HepG2 (cell line): Measurements from ENCODE around the gene ZNF467. TPM values are rescaled to one million over a fixed set of nuclear protein-coding genes. Genes with fewer than 3 reads are reported as not detected.
A peak's percentile ranks its signal among the peaks of the same experiment; 100 is the strongest.

Experiments
- ATAC-seq: fragments of 200-7000 bp; cut with Tn5 transposase; 3 replicates; pipeline ENCODE4 v1.9.1; 2020; ENCODE audit warnings: mild to moderate bottlenecking, moderate library complexity
- BruUV-seq: library from RNA; stranded (reverse); fragments of 400-500 nt; replicated peaks from 2 replicates; lab custom pipeline; 2021; lab: Mats Ljungman, UMichigan
- CTCF ChIA-PET: fragments of 300-600 bp; formaldehyde crosslinking; extraction: SDS; loops from one replicate; lab custom pipeline; 2021; ENCODE audit warnings: low total read pairs, inconsistent platforms, low intra/inter-chr PET ratio; lab: Yijun Ruan, JAX
- POLR2A ChIA-PET: fragments of 350-600 bp; sonication (Branson Sonifier 250); formaldehyde crosslinking; loops from one replicate; lab custom pipeline; 2020; ENCODE audit warnings: antibody characterized with exemption, inconsistent platforms; lab: Yijun Ruan, JAX
- DNase-seq: peaks from one replicate; pipeline ENCODE4 v3.0.0-alpha.2; 2015; ENCODE audit warnings: low spot score
- FAIRE-seq: peaks from 3 replicates; lab custom pipeline; 2011; peaks lifted over from hg19 to GRCh38; lab: Jason Lieb, UNC
- H2AFZ ChIP-seq: one replicate; pipeline ENCODE4 v1.6.1; 2011; ENCODE audit warnings: low read length, inconsistent platforms
- H3K27ac ChIP-seq: fragments of 300-600 bp; 3 replicates; pipeline ENCODE4 v1.8.0; 2011; ENCODE audit warnings: mixed run types, mild to moderate bottlenecking, mixed read lengths, low read length, inconsistent platforms; ENCODE audit not compliant: insufficient read depth; ENCODE audit errors: extremely low read length
- H3K27me3 ChIP-seq, 2 experiments: fragments of 200-600 bp in 1 of 2; 2 replicates in 1 of 2; 3 replicates in 1 of 2; pipeline versions ENCODE4 v1.6.0 to v1.8.0; 2011; ENCODE audit warnings: low read length in 2 of 2, mild to moderate bottlenecking in 2 of 2, moderate library complexity in 2 of 2, inconsistent platforms in 1 of 2; ENCODE audit not compliant: insufficient read depth in 2 of 2, control insufficient read depth in 1 of 2
- H3K36me3 ChIP-seq, 2 experiments: fragments of 200-600 bp in 1 of 2; replicated peaks in 1 of 2; 2 replicates in 1 of 2; 3 replicates in 1 of 2; pipeline versions ENCODE4 v1.5.1 to v1.8.0; 2011; ENCODE audit warnings: low read length in 2 of 2, inconsistent platforms in 1 of 2; ENCODE audit not compliant: insufficient read depth in 2 of 2, control insufficient read depth in 1 of 2
- H3K4me1 ChIP-seq: 2 replicates; pipeline ENCODE4 v1.5.1; 2012; ENCODE audit warnings: low read length, inconsistent platforms; ENCODE audit not compliant: insufficient read depth
- H3K4me2 ChIP-seq: 2 replicates; pipeline ENCODE4 v1.6.0; 2011; ENCODE audit warnings: low read depth, low read length, inconsistent platforms
- H3K4me3 ChIP-seq, 3 experiments: fragments of 200-600 bp in 1 of 3; sonication (generic), shearing (Covaris generic) in 1 of 3; replicated peaks in 1 of 3; 2 replicates each; pipeline ENCODE4 v1.5.1; 2011 to 2016; ENCODE audit warnings: low read length in 3 of 3, inconsistent platforms in 2 of 3, low read depth in 2 of 3, mild to moderate bottlenecking in 2 of 3, control low read depth in 1 of 3, mixed read lengths in 1 of 3; ENCODE audit not compliant: insufficient read depth in 1 of 3
- H3K79me2 ChIP-seq: one replicate; pipeline ENCODE4 v1.6.1; 2011; ENCODE audit warnings: low read length, inconsistent platforms; ENCODE audit not compliant: insufficient read depth
- H3K9ac ChIP-seq: 2 replicates; pipeline ENCODE4 v1.6.0; 2011; ENCODE audit warnings: mild to moderate bottlenecking, low read depth, low read length, inconsistent platforms; ENCODE audit not compliant: insufficient read depth
- H3K9me3 ChIP-seq: 2 replicates; pipeline ENCODE4 v1.5.1; 2012; ENCODE audit warnings: mild to moderate bottlenecking, low read length
- H4K20me1 ChIP-seq: 2 replicates; pipeline ENCODE4 v1.6.0; 2011; ENCODE audit warnings: inconsistent platforms, mild to moderate bottlenecking, low read length, moderate library complexity; ENCODE audit not compliant: insufficient read depth
- CCDC6 ChIP-seq: sonication (generic); formaldehyde crosslinking; IDR thresholded peaks from 2 replicates; pipeline ENCODE4 v1.8.1; 2022; ENCODE audit warnings: mild to moderate bottlenecking, missing genetic modification reagents, moderate library complexity
- HMGXB4 ChIP-seq, 2 experiments: sonication (generic) in 1 of 2; formaldehyde crosslinking in 1 of 2; IDR thresholded peaks; 2 replicates each; pipeline versions ENCODE4 v1.4.0 to v1.6.1; 2018 to 2020; ENCODE audit warnings: missing genetic modification reagents in 2 of 2, borderline replicate concordance in 1 of 2, low read depth in 1 of 2, mild to moderate bottlenecking in 1 of 2, missing biosample characterization in 1 of 2
- HNRNPL ChIP-seq: fragments of 200-400 bp; formaldehyde crosslinking; IDR thresholded peaks from 2 replicates; pipeline ENCODE4 v1.6.1; 2017; ENCODE audit warnings: mild to moderate bottlenecking, low read depth, low read length
- LCORL ChIP-seq, 2 experiments: fragments of 450-650 bp in 1 of 2; sonication (generic) in 1 of 2; formaldehyde crosslinking in 1 of 2; IDR thresholded peaks; 2 replicates each; pipeline versions ENCODE4 v1.5.0 to v1.6.1; 2017 to 2020; ENCODE audit warnings: antibody characterized with exemption in 1 of 2, missing genetic modification reagents in 1 of 2
- NR2F6 ChIP-seq, 2 experiments: IDR thresholded peaks; 2 replicates each; pipeline ENCODE4 v1.6.1; 2016; ENCODE audit warnings: antibody characterized with exemption in 1 of 2, mild to moderate bottlenecking in 1 of 2
- SOX6 ChIP-seq, 2 experiments: fragments of 450-650 bp in 1 of 2; sonication (generic) in 1 of 2; formaldehyde crosslinking in 1 of 2; IDR thresholded peaks; 2 replicates each; pipeline versions ENCODE4 v1.4.0 to v1.6.1; 2017 to 2020; ENCODE audit warnings: antibody characterized with exemption in 1 of 2, mild to moderate bottlenecking in 1 of 2, missing genetic modification reagents in 1 of 2
- SPEN ChIP-seq: sonication (generic); formaldehyde crosslinking; IDR thresholded peaks from 2 replicates; pipeline ENCODE4 v1.5.1; 2020; ENCODE audit warnings: low read depth, mild to moderate bottlenecking, missing genetic modification reagents
- THAP11 ChIP-seq: IDR thresholded peaks from 2 replicates; pipeline ENCODE4 v1.6.1; 2016; ENCODE audit warnings: missing biosample characterization, missing genetic modification reagents
- ZFX ChIP-seq: sonication (generic); formaldehyde crosslinking; IDR thresholded peaks from 2 replicates; pipeline ENCODE4 v1.4.0; 2020; ENCODE audit warnings: mild to moderate bottlenecking, low read depth, missing genetic modification reagents, moderate library complexity
- ZFY ChIP-seq: sonication (generic); formaldehyde crosslinking; IDR thresholded peaks from 2 replicates; pipeline ENCODE4 v1.4.0; 2020; ENCODE audit warnings: missing genetic modification reagents
- ZNF274 ChIP-seq: sonication (generic); formaldehyde crosslinking; IDR thresholded peaks from 2 replicates; pipeline ENCODE4 v1.5.1; 2020; ENCODE audit warnings: mild to moderate bottlenecking, missing genetic modification reagents
- ZNF501 ChIP-seq: sonication (generic); formaldehyde crosslinking; IDR thresholded peaks from 2 replicates; pipeline ENCODE4 v1.5.1; 2020; ENCODE audit warnings: mild to moderate bottlenecking, moderate library complexity, missing genetic modification reagents
- ZNF652 ChIP-seq: IDR thresholded peaks from 2 replicates; pipeline ENCODE4 v1.6.1; 2016; ENCODE audit warnings: low read depth, borderline replicate concordance
- ZNF687 ChIP-seq: sonication (generic); formaldehyde crosslinking; IDR thresholded peaks from 2 replicates; pipeline ENCODE4 v1.5.1; 2020; ENCODE audit warnings: mild to moderate bottlenecking, missing genetic modification reagents, moderate library complexity
- ZNF841 ChIP-seq: sonication (generic); formaldehyde crosslinking; IDR thresholded peaks from 2 replicates; pipeline ENCODE4 v1.8.1; 2023; ENCODE audit warnings: missing genetic modification reagents, borderline replicate concordance
- ZSCAN25 ChIP-seq: sonication (generic); formaldehyde crosslinking; IDR thresholded peaks from 2 replicates; pipeline ENCODE4 v1.8.0; 2022; ENCODE audit warnings: mild to moderate bottlenecking, missing genetic modification reagents
- WGBS: methylation state at CpG from one replicate; pipeline ENCODE4 v1.1.6; 2017; ENCODE audit warnings: low lambda C conversion rate; 5-methylcytosine and 5-hydroxymethylcytosine counted together
- in situ Hi-C: cut with HindIII; loops from 2 replicates; pipeline ENCODE4 v1.10.0; 2017; ENCODE audit warnings: low pct_unique_long_range_greater_than_20kb; ENCODE audit not compliant: extremely low pct_ligation_motif_present
- intact Hi-C: fragments of 100-400 bp; cut with micrococcal nuclease; formaldehyde crosslinking; loops from one replicate; pipeline ENCODE4 v1.10.0; 2022; ENCODE audit not compliant: unreplicated experiment
- polyA plus RNA-seq, 8 experiments: library from polyadenylated mRNA; depleted of rRNA in 3 of 8; stranded (reverse) in 7 of 8; unstranded in 1 of 8; fragments of >200 nt; fragmentation: Illumina TruSeq in 4 of 8; extraction: Trizol in 4 of 8; gene quantifications; 2 replicates each; pipeline versions ENCODE4 v1.2.1 to v1.2.3, GENCODE V29; 2011 to 2016; ENCODE audit warnings: low read depth in 4 of 8, missing spikeins in 1 of 8, mixed read lengths in 1 of 8; ENCODE audit not compliant: insufficient read depth in 1 of 8
- total RNA-seq, 5 experiments: library from RNA; depleted of rRNA; stranded (reverse); fragments of >200 nt; fragmentation: Illumina TruSeq; extraction: Trizol; gene quantifications; 2 replicates each; pipeline ENCODE4 v1.2.3, GENCODE V29; 2016; ENCODE audit warnings: low read depth in 1 of 5

The ZNF467 gene
- total and polyA plus RNA-seq, 2 of the 13 experiments (the other 11 are each of a cell fraction or from before 2014, with no cell fraction given), result 0.03 TPM; not detected in 1

GRCh38 chr7:149821191-149822148 lies 48.1 kb upstream of the ZNF467 start:
- ChIA-PET POLR2A (no interaction called here), CTCF (no interaction called here)
- in situ Hi-C loops (no loop called here), intact Hi-C loops (no loop called here)
- peak overlapping the region; percentile 55 for H3K9ac ChIP-seq
- H3K79me2 ChIP-seq, result no peaks in the 10 kb centered on the region
- H3K9me3 ChIP-seq, result no peaks in the 10 kb centered on the region
- 13% methylated on average over 11 of the region's 30 CpGs for WGBS
- H3K27ac ChIP-seq, result no peak overlapping the region
- no peaks in the 10 kb centered on the region for H3K36me3 ChIP-seq
- H4K20me1 ChIP-seq, result no peaks in the 10 kb centered on the region
- DNase-seq (peak; percentile 11), FAIRE-seq (no peak), ATAC-seq (peak; percentile 66)
- peaks cover 3% of the 10 kb centered on the region in 2 experiments; a peak in 1 of 5 replicates for H3K27me3 ChIP-seq
- H3K4me1 ChIP-seq, result peaks cover 15% of the 10 kb centered on the region
- peak overlapping the region; percentile 76 for H3K4me2 ChIP-seq
- peak overlapping the region; percentile 15 to 69 (median 35); a peak in 5 of 6 replicates for H3K4me3 ChIP-seq
- peak overlapping the region; percentile 40 for H2AFZ ChIP-seq
- BruUV-seq, result no TSS peak
- TF ChIP-seq NR2F6 (IDR thresholded peaks at IDR 0.05) (0 out of 2 replicates have a peak, but pooled peaks have one; percentile 33), NR2F6 (CRISPR knock-in tag; IDR thresholded peaks at IDR 0.05) (peak; percentile 60; the same call in 1 of the 2 replicates), HNRNPL (peak; percentile 75), ZNF274 (CRISPR knock-in tag) (0 out of 2 replicates have a peak, but pooled peaks have one; percentile 49), HMGXB4 (CRISPR knock-in tag; IDR thresholded peaks at IDR 0.05; ENCODE audit: borderline replicate concordance in 1 of 2, low read depth in 1 of 2) (0 out of 4 replicates have a peak, but pooled peaks of 1 of the 2 experiments have one; percentile 26), ZNF841 (CRISPR knock-in tag) (no peak), CCDC6 (CRISPR knock-in tag) (0 out of 2 replicates have a peak, but pooled peaks have one; percentile 13), THAP11 (CRISPR knock-in tag) (0 out of 2 replicates have a peak, but pooled peaks have one; percentile 12), ZSCAN25 (CRISPR knock-in tag) (0 out of 2 replicates have a peak, but pooled peaks have one; percentile 13), ZFX (CRISPR knock-in tag) (peak; percentile 92), SOX6 (IDR thresholded peaks at IDR 0.05) (no peak), SOX6 (CRISPR knock-in tag; IDR thresholded peaks at IDR 0.05) (no peak), ZFY (CRISPR knock-in tag) (peak; percentile 63; the same call in 1 of the 2 replicates), ZNF687 (CRISPR knock-in tag) (peak; percentile 70), ZNF501 (CRISPR knock-in tag) (0 out of 2 replicates have a peak, but pooled peaks have one; percentile 21), SPEN (peak; percentile 54; the same call in 1 of the 2 replicates), ZNF652 (CRISPR knock-in tag) (no peak), LCORL (IDR thresholded peaks at IDR 0.05) (no peak), LCORL (CRISPR knock-in tag; IDR thresholded peaks at IDR 0.05) (0 out of 2 replicates have a peak, but pooled peaks have one; percentile 8)
